HEK293T (cell line): ENCODE results near the gene ZNF138.

ENCODE experiments used
- ARNT ChIP-seq: fragments of 450-650 bp; IDR thresholded peaks from 2 replicates; pipeline ENCODE4 v1.6.1; 2017; ENCODE audit warnings: mild to moderate bottlenecking
- BHLHE40 ChIP-seq: fragments of 450-650 bp; IDR thresholded peaks from 2 replicates; pipeline ENCODE4 v1.6.1; 2016; ENCODE audit warnings: mild to moderate bottlenecking, moderate library complexity, borderline replicate concordance
- CTBP1 ChIP-seq: fragments of 450-650 bp; IDR thresholded peaks from 2 replicates; pipeline ENCODE4 v1.6.1; 2016; ENCODE audit warnings: borderline replicate concordance
- ELF4 ChIP-seq: fragments of 450-650 bp; IDR thresholded peaks from 2 replicates; pipeline ENCODE4 v1.6.1; 2017; ENCODE audit warnings: antibody characterized with exemption
- FOXA1 ChIP-seq: fragments of 450-650 bp; IDR thresholded peaks from 2 replicates; pipeline ENCODE4 v1.6.1; 2016; ENCODE audit warnings: mild to moderate bottlenecking
- FOXK2 ChIP-seq: fragments of 450-650 bp; IDR thresholded peaks from 2 replicates; pipeline ENCODE4 v1.6.1; 2016; ENCODE audit warnings: mild to moderate bottlenecking
- FOXM1 ChIP-seq: fragments of 450-650 bp; IDR thresholded peaks from 2 replicates; pipeline ENCODE4 v1.6.1; 2017; ENCODE audit warnings: mild to moderate bottlenecking, borderline replicate concordance
- L3MBTL2 ChIP-seq: fragments of 450-650 bp; conservative IDR thresholded peaks from 2 replicates; pipeline ENCODE4 v1.6.1; 2016; ENCODE audit warnings: mild to moderate bottlenecking
- LEF1 ChIP-seq: fragments of 450-650 bp; IDR thresholded peaks from 2 replicates; pipeline ENCODE4 v1.6.1; 2017; ENCODE audit warnings: mild to moderate bottlenecking, borderline replicate concordance
- NFRKB ChIP-seq: fragments of 450-650 bp; IDR thresholded peaks from 2 replicates; pipeline ENCODE4 v1.6.1; 2016; ENCODE audit warnings: mild to moderate bottlenecking, moderate library complexity
- SUZ12 ChIP-seq: fragments of 450-650 bp; IDR thresholded peaks from 2 replicates; pipeline ENCODE4 v1.6.1; 2016; ENCODE audit warnings: mild to moderate bottlenecking
- ZNF384 ChIP-seq: fragments of 450-650 bp; IDR thresholded peaks from 2 replicates; pipeline ENCODE4 v1.6.1; 2016
- TF ChIP-seq, protein P1 (sequence below): fragments of 450-650 bp; IDR thresholded peaks from 2 replicates; pipeline ENCODE4 v1.6.1; 2016

DNA sequence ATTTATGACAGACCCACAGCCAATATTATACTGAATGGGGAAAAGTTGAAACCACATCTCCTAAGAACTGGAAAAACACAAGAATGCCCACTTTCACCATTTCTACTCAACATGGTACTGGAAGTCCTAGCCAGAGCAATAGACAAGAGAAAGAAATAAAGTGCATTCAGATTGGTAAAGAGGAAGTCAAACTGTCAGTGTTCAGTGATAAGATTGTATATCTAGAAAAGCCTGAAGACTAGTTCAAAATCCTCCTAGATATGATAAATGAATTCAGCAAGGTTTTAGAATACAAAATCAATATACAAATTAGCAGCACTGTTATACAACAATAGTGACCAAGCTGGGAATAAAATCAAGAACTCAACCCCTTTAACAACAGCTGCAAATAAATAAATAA, 6.9 kb upstream of the ZNF138 start:
- no peak for TF ChIP-seq ELF4
- TF ChIP-seq, protein P1, sequence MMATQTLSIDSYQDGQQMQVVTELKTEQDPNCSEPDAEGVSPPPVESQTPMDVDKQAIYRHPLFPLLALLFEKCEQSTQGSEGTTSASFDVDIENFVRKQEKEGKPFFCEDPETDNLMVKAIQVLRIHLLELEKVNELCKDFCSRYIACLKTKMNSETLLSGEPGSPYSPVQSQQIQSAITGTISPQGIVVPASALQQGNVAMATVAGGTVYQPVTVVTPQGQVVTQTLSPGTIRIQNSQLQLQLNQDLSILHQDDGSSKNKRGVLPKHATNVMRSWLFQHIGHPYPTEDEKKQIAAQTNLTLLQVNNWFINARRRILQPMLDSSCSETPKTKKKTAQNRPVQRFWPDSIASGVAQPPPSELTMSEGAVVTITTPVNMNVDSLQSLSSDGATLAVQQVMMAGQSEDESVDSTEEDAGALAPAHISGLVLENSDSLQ, result no peak
- no peak for TF ChIP-seq SUZ12
- no peak for TF ChIP-seq ZNF384
- no peak for TF ChIP-seq L3MBTL2
- no peak for TF ChIP-seq CTBP1
- TF ChIP-seq FOXM1, result no peak
- TF ChIP-seq LEF1, result no peak
- no peak for TF ChIP-seq ARNT
- no peak for TF ChIP-seq NFRKB
- TF ChIP-seq FOXA1, result no peak
- TF ChIP-seq BHLHE40, result no peak
- TF ChIP-seq FOXK2, result no peak
